GM12878 (cell line): ENCODE results near the gene POMP. TPM values are rescaled to one million over a fixed set of nuclear protein-coding genes. Genes with fewer than 3 reads are reported as not detected.
A peak's percentile ranks its signal among the peaks of the same experiment; 100 is the strongest.

Experiments used
- BCL11A ChIP-seq: IDR thresholded peaks from 2 replicates; pipeline ENCODE4 v1.6.1; 2011; ENCODE audit warnings: low read depth, low read length
- CBX3 ChIP-seq: fragments of 200-600 bp; sonication (generic); IDR thresholded peaks from 2 replicates; pipeline ENCODE4 v1.6.1; 2016; ENCODE audit warnings: low read depth, borderline replicate concordance
- CHD1 ChIP-seq: IDR thresholded peaks from 2 replicates; pipeline ENCODE4 v1.6.1; 2012; ENCODE audit warnings: low read depth, low read length, improper control_type of control experiment
- CREM ChIP-seq: IDR thresholded peaks from 2 replicates; pipeline ENCODE4 v1.6.1; 2014; ENCODE audit warnings: antibody characterized with exemption, low read depth
- EED ChIP-seq: sonication (generic); IDR thresholded peaks from 2 replicates; pipeline ENCODE4 v1.6.1; 2016; ENCODE audit warnings: antibody characterized with exemption, low read depth
- FOXK2 ChIP-seq: fragments of 450-650 bp; IDR thresholded peaks from 2 replicates; pipeline ENCODE4 v1.6.1; 2017; ENCODE audit warnings: mild to moderate bottlenecking, moderate library complexity
- GABPA ChIP-seq: IDR thresholded peaks from 2 replicates; pipeline ENCODE4 v1.6.1; 2014; ENCODE audit warnings: antibody characterized with exemption, low read depth, mild to moderate bottlenecking, inconsistent platforms
- HDAC2 ChIP-seq: fragments of 200-600 bp; sonication (generic); IDR thresholded peaks from 2 replicates; pipeline ENCODE4 v1.6.1; 2017
- NFIC ChIP-seq: IDR thresholded peaks from 2 replicates; pipeline ENCODE4 v1.6.1; 2012; ENCODE audit warnings: low read depth, mild to moderate bottlenecking, inconsistent platforms, low read length, moderate library complexity
- PML ChIP-seq: IDR thresholded peaks from 2 replicates; pipeline ENCODE4 v1.6.1; 2012; ENCODE audit warnings: low read length, inconsistent platforms
- POU2F2 ChIP-seq: IDR thresholded peaks from 3 replicates; pipeline ENCODE4 v1.6.1; 2011; ENCODE audit warnings: low read depth, mild to moderate bottlenecking, low read length, borderline replicate concordance
- SUZ12 ChIP-seq: fragments of 200-600 bp; sonication (generic); IDR thresholded peaks from one replicate; pipeline ENCODE4 v1.6.1; 2018; ENCODE audit warnings: antibody characterized with exemption, mild to moderate bottlenecking; ENCODE audit not compliant: unreplicated experiment
- polyA plus RNA-seq, 11 experiments: library from polyadenylated mRNA; depleted of rRNA in 4 of 11; unstranded in 6 of 11; stranded (reverse) in 5 of 11; fragments of >200 nt; fragmentation: Nextera tagmentation in 4 of 11; fragmentation: Illumina TruSeq in 1 of 11; extraction: Ambion mirVana in 4 of 11; extraction: Trizol in 1 of 11; gene quantifications; 1 replicate in 1 of 11; 2 replicates in 10 of 11; pipeline versions ENCODE4 v1.2.1 to v1.2.3, GENCODE V29; 2011 to 2016; ENCODE audit warnings: inconsistent platforms in 2 of 11, missing spikeins in 2 of 11, low read depth in 1 of 11
- total RNA-seq, 4 experiments: library from RNA; depleted of rRNA in 3 of 4; stranded (reverse); fragments of >200 nt in 3 of 4; fragmentation: Illumina TruSeq in 1 of 4; extraction: Trizol in 1 of 4; gene quantifications; 2 replicates each; pipeline versions ENCODE4 v1.2.1 to v1.2.3, GENCODE V29; 2013 to 2021
- TF ChIP-seq, protein P1 (sequence below): IDR thresholded peaks from 2 replicates; pipeline ENCODE4 v1.6.1; 2012; ENCODE audit warnings: low read length, inconsistent platforms
- TF ChIP-seq, protein P2 (sequence below): IDR thresholded peaks from 2 replicates; pipeline ENCODE4 v1.6.1; 2011; ENCODE audit warnings: borderline replicate concordance, low read depth, mild to moderate bottlenecking, moderate library complexity, mixed read lengths, low read length; ENCODE audit not compliant: insufficient read depth; ENCODE audit errors: extremely low read length
- TF ChIP-seq, protein P3 (sequence below): fragments of 450-650 bp; formaldehyde crosslinking; IDR thresholded peaks from 2 replicates; pipeline ENCODE4 v1.4.0; 2022; ENCODE audit warnings: mild to moderate bottlenecking, moderate library complexity
- TF ChIP-seq, protein P4 (sequence below): IDR thresholded peaks from 2 replicates; pipeline ENCODE4 v1.6.1; 2012; ENCODE audit warnings: low read depth, low read length, improper control_type of control experiment
- TF ChIP-seq, protein P5 (sequence below): fragments of 450-650 bp; IDR thresholded peaks from 2 replicates; pipeline ENCODE4 v1.6.1; 2017; ENCODE audit warnings: antibody characterized with exemption, mild to moderate bottlenecking, moderate library complexity

The POMP gene
- total and polyA plus RNA-seq, 10 of the 15 experiments (the other 5 are each of a cell fraction or from before 2014, with no cell fraction given), result 90.4 to 668 (median 144) TPM

DNA sequence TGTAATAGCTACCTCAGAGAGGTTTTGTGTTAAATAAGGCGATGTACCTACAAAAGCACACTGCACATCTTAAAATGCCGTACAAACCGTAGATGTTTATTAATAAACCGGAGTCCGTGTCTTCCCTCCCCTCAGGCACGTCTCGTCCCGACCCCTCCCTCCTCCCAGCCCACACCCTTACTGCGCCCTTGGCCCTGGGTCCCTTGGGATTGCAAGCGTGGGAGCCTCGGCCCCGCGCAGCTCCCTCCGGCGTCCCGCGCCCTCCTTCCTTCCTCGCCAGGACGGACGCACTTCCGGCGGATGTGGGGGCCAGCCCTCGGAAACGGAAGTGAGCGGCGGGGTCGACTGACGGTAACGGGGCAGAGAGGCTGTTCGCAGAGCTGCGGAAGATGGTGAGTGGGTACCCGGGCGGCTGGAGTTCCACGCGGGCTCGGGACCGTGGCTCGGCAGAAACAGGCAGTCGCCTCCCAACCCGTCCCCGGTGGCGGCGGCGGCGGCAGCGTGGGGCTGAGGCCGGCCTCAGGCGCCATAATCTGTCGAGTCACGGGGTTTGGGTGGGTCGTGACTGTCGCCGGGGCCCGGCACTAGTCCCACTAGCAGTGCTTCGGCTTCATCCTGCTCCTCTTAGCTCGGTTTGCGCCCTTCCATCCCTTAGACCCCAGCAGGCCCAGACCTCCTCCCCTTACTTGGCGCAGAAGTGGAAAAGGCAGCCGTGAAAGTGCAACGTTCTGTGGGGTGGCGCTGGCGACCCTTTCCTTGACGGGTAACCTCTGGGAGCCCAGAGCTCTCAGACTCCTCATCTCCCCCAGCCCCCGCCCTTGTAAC lies at the start of gene POMP (continued):
- TF ChIP-seq, protein P1, sequence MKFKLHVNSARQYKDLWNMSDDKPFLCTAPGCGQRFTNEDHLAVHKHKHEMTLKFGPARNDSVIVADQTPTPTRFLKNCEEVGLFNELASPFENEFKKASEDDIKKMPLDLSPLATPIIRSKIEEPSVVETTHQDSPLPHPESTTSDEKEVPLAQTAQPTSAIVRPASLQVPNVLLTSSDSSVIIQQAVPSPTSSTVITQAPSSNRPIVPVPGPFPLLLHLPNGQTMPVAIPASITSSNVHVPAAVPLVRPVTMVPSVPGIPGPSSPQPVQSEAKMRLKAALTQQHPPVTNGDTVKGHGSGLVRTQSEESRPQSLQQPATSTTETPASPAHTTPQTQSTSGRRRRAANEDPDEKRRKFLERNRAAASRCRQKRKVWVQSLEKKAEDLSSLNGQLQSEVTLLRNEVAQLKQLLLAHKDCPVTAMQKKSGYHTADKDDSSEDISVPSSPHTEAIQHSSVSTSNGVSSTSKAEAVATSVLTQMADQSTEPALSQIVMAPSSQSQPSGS, result peak; percentile 57; the same call in 1 of the 2 replicates
- TF ChIP-seq, protein P2, sequence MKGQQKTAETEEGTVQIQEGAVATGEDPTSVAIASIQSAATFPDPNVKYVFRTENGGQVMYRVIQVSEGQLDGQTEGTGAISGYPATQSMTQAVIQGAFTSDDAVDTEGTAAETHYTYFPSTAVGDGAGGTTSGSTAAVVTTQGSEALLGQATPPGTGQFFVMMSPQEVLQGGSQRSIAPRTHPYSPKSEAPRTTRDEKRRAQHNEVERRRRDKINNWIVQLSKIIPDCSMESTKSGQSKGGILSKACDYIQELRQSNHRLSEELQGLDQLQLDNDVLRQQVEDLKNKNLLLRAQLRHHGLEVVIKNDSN, result peak; percentile 36
- no peak for TF ChIP-seq FOXK2
- TF ChIP-seq CREM, result peak; percentile 90
- TF ChIP-seq, protein P3, sequence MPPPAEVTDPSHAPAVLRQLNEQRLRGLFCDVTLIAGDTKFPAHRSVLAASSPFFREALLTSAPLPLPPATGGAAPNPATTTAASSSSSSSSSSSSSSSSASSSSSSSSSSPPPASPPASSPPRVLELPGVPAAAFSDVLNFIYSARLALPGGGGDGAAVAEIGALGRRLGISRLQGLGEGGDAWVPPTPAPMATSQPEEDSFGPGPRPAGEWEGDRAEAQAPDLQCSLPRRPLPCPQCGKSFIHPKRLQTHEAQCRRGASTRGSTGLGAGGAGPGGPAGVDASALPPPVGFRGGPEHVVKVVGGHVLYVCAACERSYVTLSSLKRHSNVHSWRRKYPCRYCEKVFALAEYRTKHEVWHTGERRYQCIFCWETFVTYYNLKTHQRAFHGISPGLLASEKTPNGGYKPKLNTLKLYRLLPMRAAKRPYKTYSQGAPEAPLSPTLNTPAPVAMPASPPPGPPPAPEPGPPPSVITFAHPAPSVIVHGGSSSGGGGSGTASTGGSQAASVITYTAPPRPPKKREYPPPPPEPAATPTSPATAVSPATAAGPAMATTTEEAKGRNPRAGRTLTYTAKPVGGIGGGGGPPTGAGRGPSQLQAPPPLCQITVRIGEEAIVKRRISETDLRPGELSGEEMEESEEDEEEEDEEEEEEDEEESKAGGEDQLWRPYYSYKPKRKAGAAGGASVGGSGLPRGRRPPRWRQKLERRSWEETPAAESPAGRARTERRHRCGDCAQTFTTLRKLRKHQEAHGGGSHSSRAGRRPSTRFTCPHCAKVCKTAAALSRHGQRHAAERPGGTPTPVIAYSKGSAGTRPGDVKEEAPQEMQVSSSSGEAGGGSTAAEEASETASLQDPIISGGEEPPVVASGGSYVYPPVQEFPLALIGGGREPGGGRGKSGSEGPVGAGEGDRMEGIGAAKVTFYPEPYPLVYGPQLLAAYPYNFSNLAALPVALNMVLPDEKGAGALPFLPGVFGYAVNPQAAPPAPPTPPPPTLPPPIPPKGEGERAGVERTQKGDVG (CRISPR knock-in tag), result no peak
- no peak for TF ChIP-seq SUZ12
- TF ChIP-seq NFIC, result peak; percentile 43; the same call in 1 of the 2 replicates
- TF ChIP-seq GABPA, result peak; percentile 97
- TF ChIP-seq, protein P4, sequence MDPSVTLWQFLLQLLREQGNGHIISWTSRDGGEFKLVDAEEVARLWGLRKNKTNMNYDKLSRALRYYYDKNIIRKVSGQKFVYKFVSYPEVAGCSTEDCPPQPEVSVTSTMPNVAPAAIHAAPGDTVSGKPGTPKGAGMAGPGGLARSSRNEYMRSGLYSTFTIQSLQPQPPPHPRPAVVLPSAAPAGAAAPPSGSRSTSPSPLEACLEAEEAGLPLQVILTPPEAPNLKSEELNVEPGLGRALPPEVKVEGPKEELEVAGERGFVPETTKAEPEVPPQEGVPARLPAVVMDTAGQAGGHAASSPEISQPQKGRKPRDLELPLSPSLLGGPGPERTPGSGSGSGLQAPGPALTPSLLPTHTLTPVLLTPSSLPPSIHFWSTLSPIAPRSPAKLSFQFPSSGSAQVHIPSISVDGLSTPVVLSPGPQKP, result peak; percentile 97
- peak; percentile 85; the same call in 2 of the 3 replicates for TF ChIP-seq POU2F2
- no peak for TF ChIP-seq HDAC2
- peak; percentile 54; the same call in 1 of the 2 replicates for TF ChIP-seq BCL11A
- no peak for TF ChIP-seq CHD1
- no peak for TF ChIP-seq CBX3
- TF ChIP-seq, protein P5, sequence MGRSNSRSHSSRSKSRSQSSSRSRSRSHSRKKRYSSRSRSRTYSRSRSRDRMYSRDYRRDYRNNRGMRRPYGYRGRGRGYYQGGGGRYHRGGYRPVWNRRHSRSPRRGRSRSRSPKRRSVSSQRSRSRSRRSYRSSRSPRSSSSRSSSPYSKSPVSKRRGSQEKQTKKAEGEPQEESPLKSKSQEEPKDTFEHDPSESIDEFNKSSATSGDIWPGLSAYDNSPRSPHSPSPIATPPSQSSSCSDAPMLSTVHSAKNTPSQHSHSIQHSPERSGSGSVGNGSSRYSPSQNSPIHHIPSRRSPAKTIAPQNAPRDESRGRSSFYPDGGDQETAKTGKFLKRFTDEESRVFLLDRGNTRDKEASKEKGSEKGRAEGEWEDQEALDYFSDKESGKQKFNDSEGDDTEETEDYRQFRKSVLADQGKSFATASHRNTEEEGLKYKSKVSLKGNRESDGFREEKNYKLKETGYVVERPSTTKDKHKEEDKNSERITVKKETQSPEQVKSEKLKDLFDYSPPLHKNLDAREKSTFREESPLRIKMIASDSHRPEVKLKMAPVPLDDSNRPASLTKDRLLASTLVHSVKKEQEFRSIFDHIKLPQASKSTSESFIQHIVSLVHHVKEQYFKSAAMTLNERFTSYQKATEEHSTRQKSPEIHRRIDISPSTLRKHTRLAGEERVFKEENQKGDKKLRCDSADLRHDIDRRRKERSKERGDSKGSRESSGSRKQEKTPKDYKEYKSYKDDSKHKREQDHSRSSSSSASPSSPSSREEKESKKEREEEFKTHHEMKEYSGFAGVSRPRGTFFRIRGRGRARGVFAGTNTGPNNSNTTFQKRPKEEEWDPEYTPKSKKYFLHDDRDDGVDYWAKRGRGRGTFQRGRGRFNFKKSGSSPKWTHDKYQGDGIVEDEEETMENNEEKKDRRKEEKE, result no peak
- peak; percentile 94 for TF ChIP-seq EED
- peak; percentile 90 for TF ChIP-seq PML
